Lower lobe of right lung (tissue), 2 donors: ENCODE results near the gene LNP1. TPM values are rescaled to one million over a fixed set of nuclear protein-coding genes. Genes with fewer than 3 reads are reported as not detected.

Source experiments
- ATAC-seq, 2 donors: fragments of 200-7000 bp; cut with Tn5 transposase; one replicate each; pipeline ENCODE4 v1.9.1; 2020 to 2022; ENCODE audit warnings: mild to moderate bottlenecking in 2 of 2, moderate library complexity in 2 of 2
- DNase-seq: peaks from one replicate; pipeline ENCODE4 v3.0.0-alpha.2; 2020
- H3K27ac ChIP-seq: fragments of 200-600 bp; one replicate; pipeline ENCODE4 v1.8.0; 2022
- H3K27me3 ChIP-seq: fragments of 200-600 bp; one replicate; pipeline ENCODE4 v1.8.0; 2022; ENCODE audit warnings: low read depth
- H3K36me3 ChIP-seq: fragments of 200-600 bp; one replicate; pipeline ENCODE4 v1.8.0; 2022; ENCODE audit warnings: mild to moderate bottlenecking
- H3K4me1 ChIP-seq: fragments of 200-600 bp; one replicate; pipeline ENCODE4 v1.8.0; 2022
- H3K4me3 ChIP-seq: fragments of 200-600 bp; one replicate; pipeline ENCODE4 v1.8.0; 2022; ENCODE audit warnings: mild to moderate bottlenecking
- H3K9me3 ChIP-seq: fragments of 200-600 bp; one replicate; pipeline ENCODE4 v1.8.0; 2022
- CTCF ChIP-seq: fragments of 200-600 bp; IDR thresholded peaks from one replicate; pipeline ENCODE4 v1.8.0; 2022; ENCODE audit warnings: antibody characterized with exemption, mild to moderate bottlenecking
- intact Hi-C: fragments of 100-400 bp; cut with DNase I; formaldehyde crosslinking; loops from one replicate; pipeline ENCODE4 v1.11.0; 2022
- total RNA-seq: library from RNA; stranded (reverse); fragmentation: NEBNext Ultra II Directional; extraction: Animal tissue kit (Norgen Biotek cat#: 25700); gene quantifications from one replicate; pipeline ENCODE4 v1.2.1, GENCODE V29; 2021
- donor health status: DM: no; HTN: yes; CAD: no; lungs with severe emphysema.

The LNP1 gene
- total RNA-seq, 1 donor from 2014 or later, result 2.0 TPM

GRCh38 chr3:100496711-100497261 is 95.4 kb downstream of the LNP1 start:
- TF ChIP-seq CTCF, result no peak
- intact Hi-C loops, result no loop called here

GRCh38 chr3:100499651-100500050 is 98.3 kb downstream of the LNP1 start:
- no peak for ATAC-seq
- no peak for TF ChIP-seq CTCF
- H3K4me3 ChIP-seq, result no peak overlapping the region
- no peaks in the 10 kb centered on the region for H3K27me3 ChIP-seq
- H3K9me3 ChIP-seq, result no peaks in the 10 kb centered on the region
- no peak for DNase-seq
- H3K27ac ChIP-seq, result no peak overlapping the region
- H3K36me3 ChIP-seq, result no peaks in the 10 kb centered on the region
- intact Hi-C loops, result no loop called here
- no peaks in the 10 kb centered on the region for H3K4me1 ChIP-seq

More at GRCh38 chr3:100496711-100497261, 95.4 kb downstream of the LNP1 start:
- Histone ChIP-seq H3K9me3 (no peaks in the 10 kb centered on the region), H3K36me3 (no peaks in the 10 kb centered on the region), H3K27ac (no peak overlapping the region), H3K27me3 (no peaks in the 10 kb centered on the region), H3K4me1 (peaks cover 12% of the 10 kb centered on the region), H3K4me3 (no peak overlapping the region)
- no peak for ATAC-seq
- no peak for DNase-seq

GRCh38 chr3:100500320-100500880 is 99.1 kb downstream of the LNP1 start:
- ATAC-seq, result no peak
- no peak for TF ChIP-seq CTCF
- no peak for DNase-seq
- H3K9me3 ChIP-seq, result no peaks in the 10 kb centered on the region
- H3K36me3 ChIP-seq, result no peaks in the 10 kb centered on the region
- H3K27me3 ChIP-seq, result no peaks in the 10 kb centered on the region
- H3K27ac ChIP-seq, result no peak overlapping the region
- intact Hi-C loops, result no loop called here
- no peak overlapping the region for H3K4me3 ChIP-seq
- H3K4me1 ChIP-seq, result no peaks in the 10 kb centered on the region

- TF ChIP-seq CTCF, result no peak
- H3K4me1 ChIP-seq, result no peaks in the 10 kb centered on the region
- no peak overlapping the region for H3K4me3 ChIP-seq
- H3K9me3 ChIP-seq, result no peaks in the 10 kb centered on the region
- no peaks in the 10 kb centered on the region for H3K27me3 ChIP-seq
- DNase-seq (no peak), ATAC-seq (no peak)
- intact Hi-C loops, result no loop called here
- no peaks in the 10 kb centered on the region for H3K36me3 ChIP-seq
- no peak overlapping the region for H3K27ac ChIP-seq
Measured at GRCh38 chr3:100503448-100503847, 102.1 kb downstream of the LNP1 start.

Other genes with a start within 250 kb of the LNP1 start
- 41.9 TPM for gene TBC1D23, start 140.5 kb upstream of the LNP1 start, total RNA-seq
- gene NIT2, start 66.8 kb upstream of the LNP1 start, total RNA-seq, result 33.9 TPM
- gene TOMM70, start 450 bp upstream of the LNP1 start, total RNA-seq, result 31.3 TPM
- 17.2 TPM for gene TMEM45A, start 91.1 kb downstream of the LNP1 start, total RNA-seq
- not detected for gene ADGRG7, start 208.1 kb downstream of the LNP1 start, total RNA-seq